Measurements from ENCODE around the gene LIMCH1.

Gene LIMCH1

GRCh38 chr4:41530741-41531140 lies 7.2 kb upstream of the LIMCH1 start:
- DNase-seq, result no peak

GRCh38 chr4:41532336-41532735 lies 5.6 kb upstream of the LIMCH1 start:
- no peak for DNase-seq

GRCh38 chr4:41532882-41533281 lies 5.1 kb upstream of the LIMCH1 start:
- no peak for DNase-seq

- no peak for DNase-seq
These were observed 4.3 kb upstream of the LIMCH1 start for GRCh38 chr4:41533680-41534079.

DNA sequence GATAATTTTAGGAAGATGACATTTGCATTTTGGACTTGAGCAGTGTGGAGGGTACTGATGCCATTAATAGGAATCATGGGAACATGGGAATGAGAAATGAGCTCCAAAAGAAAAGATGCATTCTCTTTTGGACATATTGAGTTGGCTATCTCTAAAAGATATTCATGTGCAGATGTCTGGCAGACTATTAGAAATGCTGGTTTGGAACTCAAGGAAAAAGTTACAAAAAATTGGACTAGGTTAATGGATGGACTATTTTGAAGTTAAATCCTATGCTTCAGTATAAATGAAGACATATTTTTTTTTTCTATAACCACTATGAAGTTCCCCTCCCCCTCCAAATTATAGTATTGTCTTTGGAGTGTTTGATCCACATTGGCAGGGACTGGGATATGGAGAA lies 3.6 kb upstream of the LIMCH1 start:
- no peak for DNase-seq

DNA sequence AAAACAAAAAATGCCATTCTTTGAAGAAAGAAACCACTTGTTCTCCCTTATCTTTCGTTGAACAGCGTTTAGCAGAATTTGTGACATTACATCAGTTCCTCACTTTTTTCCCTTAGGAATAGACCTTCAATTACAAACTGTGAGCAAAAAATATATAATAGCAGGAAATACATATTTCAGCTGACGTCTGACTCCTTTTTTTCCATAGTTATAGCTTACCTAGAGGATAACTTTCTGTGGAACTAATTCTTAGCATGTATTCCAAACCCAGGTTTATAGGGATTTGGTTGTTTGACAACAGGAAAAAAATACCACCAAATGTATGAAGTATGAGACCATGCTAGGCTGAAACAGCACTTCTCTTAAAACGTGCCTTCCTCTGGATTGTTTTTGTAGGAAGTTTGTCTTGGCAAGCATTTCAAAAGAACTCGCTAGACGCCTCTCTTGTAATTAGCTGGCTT lies 2.0 kb upstream of the LIMCH1 start:
- peak; percentile 24 for DNase-seq

GRCh38 chr4:41537292-41537890 lies 566 bp upstream of the LIMCH1 start:
- no peak for DNase-seq

- DNase-seq, result no peak
These were observed 1.0 kb downstream of the LIMCH1 start for GRCh38 chr4:41538887-41539498.

- no peak for DNase-seq
These were observed 1.8 kb downstream of the LIMCH1 start for GRCh38 chr4:41539711-41540110.

DNA sequence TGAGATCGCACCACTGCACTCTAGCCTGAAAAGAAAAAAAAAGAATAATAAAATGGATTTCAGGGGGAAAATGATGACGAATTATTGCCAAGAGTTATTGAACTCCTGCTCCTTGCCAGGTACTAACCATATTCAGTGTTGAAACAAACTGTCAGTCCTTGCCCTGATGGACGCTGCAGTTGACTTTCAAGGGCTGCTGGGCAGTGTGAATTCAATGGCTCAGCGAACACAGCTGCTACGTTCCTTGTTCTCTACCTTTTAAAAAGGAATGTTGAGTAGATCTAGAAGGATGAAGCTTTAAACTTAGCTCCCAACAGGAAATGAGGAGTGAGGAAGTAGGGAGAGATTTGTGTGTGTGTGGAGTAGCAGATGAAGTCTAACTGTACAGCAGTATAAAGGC lies 2.7 kb downstream of the LIMCH1 start:
- DNase-seq, result no peak

- DNase-seq, result no peak
These were observed 3.7 kb downstream of the LIMCH1 start for GRCh38 chr4:41541687-41542094.

DNA sequence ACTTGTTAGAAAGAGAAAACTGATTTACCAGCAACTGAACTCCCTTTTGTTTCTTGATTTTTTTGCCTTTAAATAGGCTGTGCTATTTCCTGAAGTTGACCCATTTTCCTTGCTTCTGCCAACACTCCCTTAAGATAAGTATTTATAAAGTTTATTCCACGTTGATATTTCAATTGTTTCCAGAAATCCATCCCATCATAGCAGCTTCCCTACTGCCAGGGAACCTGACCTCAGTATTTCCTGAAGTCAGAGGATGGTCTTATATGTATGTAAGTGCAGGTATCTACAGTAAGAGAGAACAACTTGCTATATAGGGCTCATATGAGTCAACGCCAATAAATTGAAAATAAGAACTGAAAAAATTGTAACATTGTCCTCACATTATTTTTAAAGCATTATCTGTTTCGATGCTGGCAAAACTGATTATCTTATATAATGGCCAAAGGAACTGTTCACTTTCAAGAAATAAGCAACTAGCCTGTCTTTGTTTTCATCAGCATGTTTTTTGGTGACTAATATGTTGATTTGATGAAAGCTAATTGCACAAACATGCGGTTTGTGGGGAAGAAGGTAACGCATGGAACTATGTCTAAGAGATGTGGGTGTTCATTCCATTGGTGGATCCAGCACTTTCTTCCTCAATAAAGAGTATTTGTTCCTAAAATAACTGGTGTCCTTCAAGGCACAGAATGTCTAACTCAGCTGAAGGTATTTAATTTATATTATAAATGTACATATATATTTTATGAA lies 4.7 kb downstream of the LIMCH1 start:
- no peak for DNase-seq

DNA sequence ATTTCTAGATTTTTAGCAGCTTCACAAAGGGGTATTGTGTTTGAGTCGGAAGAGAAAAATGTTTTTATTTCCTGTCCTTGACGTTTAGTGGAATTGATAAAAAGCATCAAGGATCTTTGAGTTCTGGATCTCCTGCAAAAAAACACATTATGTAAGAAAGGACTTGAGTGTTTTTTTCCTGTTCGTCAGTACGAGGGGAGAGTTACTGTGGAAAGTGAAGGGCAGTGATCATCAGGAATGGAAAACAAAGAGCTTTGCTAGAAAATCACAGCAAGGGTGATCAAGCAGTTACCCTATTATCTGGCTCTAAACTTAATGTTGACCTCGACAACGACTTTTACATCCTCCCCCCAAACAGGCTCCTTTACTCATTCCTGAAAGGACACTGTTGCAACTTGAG lies 7.3 kb downstream of the LIMCH1 start:
- DNase-seq, result no peak

GRCh38 chr4:41546638-41547037 lies 8.7 kb downstream of the LIMCH1 start:
- DNase-seq, result no peak

- DNase-seq, result no peak
These were observed 10.4 kb downstream of the LIMCH1 start for GRCh38 chr4:41548305-41548880.

GRCh38 chr4:41549478-41549877 lies 11.5 kb downstream of the LIMCH1 start:
- no peak for DNase-seq

DNA sequence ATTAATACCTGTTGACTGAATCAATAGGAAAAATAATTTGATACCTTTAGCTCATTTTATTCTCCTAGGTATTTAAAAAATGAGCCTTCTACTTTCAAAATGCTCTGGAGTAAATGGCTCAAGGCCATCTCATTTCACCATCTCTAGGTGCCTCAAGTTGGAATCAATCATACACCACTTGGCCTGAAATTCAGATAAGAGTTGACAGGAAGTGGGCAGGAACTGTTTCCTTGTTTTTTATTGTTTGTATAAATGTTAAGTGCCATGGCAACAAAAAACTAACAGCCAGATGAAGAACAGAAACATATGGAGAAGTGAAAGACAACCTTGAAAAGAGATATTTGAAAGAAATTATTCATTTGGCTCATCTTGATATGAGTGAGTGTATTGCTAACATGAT lies 12.4 kb downstream of the LIMCH1 start:
- peak; percentile 78 for DNase-seq

DNA sequence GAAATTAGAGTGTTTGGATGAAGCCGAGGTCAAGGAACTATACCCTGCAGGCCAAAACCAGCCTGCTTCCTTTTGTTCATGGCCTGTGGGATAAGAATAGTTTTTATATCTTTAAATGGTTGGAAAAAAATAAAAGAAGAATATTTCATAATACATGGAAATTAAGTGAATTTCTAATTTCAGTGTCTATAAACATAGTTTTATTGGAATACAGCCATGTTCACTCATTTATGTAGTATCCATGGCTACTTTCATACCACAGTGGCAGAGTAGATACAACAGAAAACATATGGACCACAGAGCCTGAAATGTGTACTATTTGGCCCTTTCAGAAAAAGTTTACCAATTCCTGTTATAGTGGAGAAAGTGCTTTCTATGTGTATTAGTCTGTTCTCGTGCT lies 13.6 kb downstream of the LIMCH1 start:
- no peak for DNase-seq

DNA sequence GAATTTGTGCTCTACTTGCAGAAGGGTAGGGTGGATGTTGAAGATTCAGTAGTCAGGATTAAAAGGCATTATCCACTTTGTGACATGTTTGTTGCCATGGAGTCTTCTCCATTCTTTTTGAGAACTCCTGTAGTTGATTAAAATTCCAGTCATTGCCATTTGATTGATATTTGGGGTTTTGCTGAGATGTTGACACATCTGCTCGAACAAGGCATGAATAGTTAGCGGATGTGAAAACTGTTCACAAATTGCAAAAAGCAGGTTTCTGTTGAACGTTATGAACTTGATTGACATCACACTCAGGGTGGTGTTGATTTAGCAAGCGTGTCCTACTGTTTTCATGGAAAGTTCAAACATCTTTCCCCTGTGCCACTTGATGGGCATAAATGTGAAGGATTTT lies 16.9 kb downstream of the LIMCH1 start:
- DNase-seq, result no peak

- DNase-seq, result no peak
These were observed 18.6 kb downstream of the LIMCH1 start for GRCh38 chr4:41556526-41556925.

DNA sequence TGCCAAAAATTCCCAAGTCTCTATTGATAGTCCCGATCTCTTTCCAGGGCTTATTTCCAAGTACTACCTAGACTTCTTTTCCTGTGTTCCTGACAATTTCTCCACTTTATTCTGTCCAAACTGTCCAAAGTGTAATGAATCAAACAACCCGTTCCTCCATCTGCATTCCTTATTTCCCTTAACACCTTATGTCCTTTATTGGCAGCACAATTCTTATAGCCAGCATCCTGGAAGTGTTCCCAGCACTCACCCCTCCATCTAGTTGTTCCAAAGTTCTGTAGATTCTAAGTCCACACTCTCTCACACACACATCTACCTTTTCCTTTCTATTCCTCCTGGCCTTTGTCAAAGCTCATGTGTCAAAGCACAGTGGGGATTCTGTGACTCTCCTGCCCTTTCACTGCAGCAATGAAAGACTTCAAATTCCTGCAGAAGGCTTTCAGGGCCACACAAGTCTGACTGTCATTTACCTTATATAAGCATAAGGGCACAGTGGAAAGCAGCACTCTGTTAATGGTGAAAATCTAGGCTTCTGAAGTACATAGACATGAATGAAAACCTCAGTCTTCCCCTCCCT lies 22.1 kb downstream of the LIMCH1 start:
- no peak for DNase-seq

- DNase-seq, result no peak
These were observed 23.3 kb downstream of the LIMCH1 start for GRCh38 chr4:41561244-41561643.

GRCh38 chr4:41567186-41567585 lies 29.2 kb downstream of the LIMCH1 start:
- no peak for DNase-seq

- DNase-seq, result no peak
These were observed 30.4 kb downstream of the LIMCH1 start for GRCh38 chr4:41568363-41568762.

Measured in NCI-H2029 (cell line).